Activated CD4-positive, alpha-beta T cell treated with anti-CD3 and anti-CD28 coated beads for 36 hours (primary cell): ENCODE measurements around the gene PTGER3. TPM values are rescaled to one million over a fixed set of nuclear protein-coding genes. Genes with fewer than 3 reads are reported as not detected.

ENCODE experiments used
- ATAC-seq: fragments of 200-7000 bp; cut with Tn5 transposase; one replicate; pipeline ENCODE4 v1.10.0; 2021; ENCODE audit warnings: mild to moderate bottlenecking, moderate library complexity
- CTCF ChIA-PET: fragments of 350-600 bp; sonication (Branson Sonifier 250); formaldehyde crosslinking; loops from one replicate; lab custom pipeline; 2021; ENCODE audit warnings: antibody characterized with exemption; lab: Charles Lee
- POLR2A ChIA-PET: fragments of 350-600 bp; sonication (Branson Sonifier 250); formaldehyde crosslinking; loops from one replicate; lab custom pipeline; 2021; ENCODE audit warnings: antibody characterized with exemption, inconsistent platforms; lab: Charles Lee
- DNase-seq: peaks from one replicate; pipeline ENCODE4 v3.0.0-alpha.2; 2020
- H3K27ac Mint-ChIP-seq: one replicate; pipeline ENCODE4 v1.8.0; 2021; ENCODE audit warnings: mixed read lengths
- H3K27me3 Mint-ChIP-seq: one replicate; pipeline ENCODE4 v1.8.0; 2021; ENCODE audit warnings: mixed read lengths
- H3K36me3 Mint-ChIP-seq: one replicate; pipeline ENCODE4 v1.8.0; 2021; ENCODE audit warnings: low read depth, mixed read lengths
- H3K4me1 Mint-ChIP-seq: one replicate; pipeline ENCODE4 v1.8.0; 2021; ENCODE audit warnings: mixed read lengths
- H3K4me3 Mint-ChIP-seq: one replicate; pipeline ENCODE4 v1.8.0; 2021; ENCODE audit warnings: mild to moderate bottlenecking, moderate library complexity, mixed read lengths
- H3K9me3 Mint-ChIP-seq: one replicate; pipeline ENCODE4 v1.8.0; 2021; ENCODE audit warnings: low read depth, mixed read lengths
- intact Hi-C, 2 experiments: fragments of 100-400 bp; cut with DNase I in 1 of 2; cut with micrococcal nuclease in 1 of 2; formaldehyde crosslinking; loops; one replicate each; pipeline versions ENCODE4 v1.14.2 to v1.15.1; 2022 to 2024; cut with DNase I, micrococcal nuclease
- total RNA-seq, 2 experiments: library from RNA; stranded (reverse); gene quantifications; one replicate each; pipeline ENCODE4 v1.2.3, GENCODE V29; 2021

The PTGER3 gene
- total RNA-seq, 2 experiments from 2014 or later, result not detected

- no peak overlapping the region for H3K4me3 Mint-ChIP-seq
- ATAC-seq, result no peak
- DNase-seq, result no peak
- no peaks in the 10 kb centered on the region for H3K4me1 Mint-ChIP-seq
- ChIA-PET CTCF (no interaction called here), POLR2A (no interaction called here)
- H3K9me3 Mint-ChIP-seq, result no peaks in the 10 kb centered on the region
- H3K27me3 Mint-ChIP-seq, result peaks cover 20% of the 10 kb centered on the region
- no peak overlapping the region for H3K27ac Mint-ChIP-seq
- no peaks in the 10 kb centered on the region for H3K36me3 Mint-ChIP-seq
- intact Hi-C loops, result no loop called here
Observed at GRCh38 chr1:71033136-71033535, 14.5 kb downstream of the PTGER3 start.

- Mint-ChIP-seq H3K27ac (no peak overlapping the region), H3K4me3 (no peak overlapping the region), H3K9me3 (no peaks in the 10 kb centered on the region), H3K4me1 (no peaks in the 10 kb centered on the region), H3K36me3 (no peaks in the 10 kb centered on the region), H3K27me3 (peaks cover 17% of the 10 kb centered on the region)
- CTCF ChIA-PET, result interaction anchor here (1.1 kb wide), 1 partner anchor 351 kb away, joined by 3 read pairs; no protein-coding TSS in a partner anchor
- no peak for DNase-seq
- intact Hi-C loops, result no loop called here
- no peak for ATAC-seq
- POLR2A ChIA-PET, result no interaction called here
Observed at GRCh38 chr1:71031426-71031825, 16.2 kb downstream of the PTGER3 start.

- Mint-ChIP-seq H3K27me3 (peaks cover 8% of the 10 kb centered on the region), H3K4me3 (no peak overlapping the region), H3K4me1 (no peaks in the 10 kb centered on the region), H3K9me3 (no peaks in the 10 kb centered on the region), H3K36me3 (no peaks in the 10 kb centered on the region), H3K27ac (no peak overlapping the region)
- intact Hi-C loops, result no loop called here
- ATAC-seq (no peak), DNase-seq (no peak)
- ChIA-PET CTCF (no interaction called here), POLR2A (no interaction called here)
Observed at GRCh38 chr1:71030026-71030425, 17.6 kb downstream of the PTGER3 start.

GRCh38 chr1:71028981-71029380, 18.6 kb downstream of the PTGER3 start:
- no peak for DNase-seq
- Mint-ChIP-seq H3K4me3 (no peak overlapping the region), H3K36me3 (no peaks in the 10 kb centered on the region), H3K9me3 (no peaks in the 10 kb centered on the region), H3K27me3 (peaks cover 8% of the 10 kb centered on the region), H3K4me1 (no peaks in the 10 kb centered on the region), H3K27ac (no peak overlapping the region)
- ChIA-PET POLR2A (no interaction called here), CTCF (no interaction called here)
- intact Hi-C loops, result no loop called here
- no peak for ATAC-seq

GRCh38 chr1:71027991-71028390, 19.6 kb downstream of the PTGER3 start:
- peaks cover 8% of the 10 kb centered on the region for H3K27me3 Mint-ChIP-seq
- H3K36me3 Mint-ChIP-seq, result no peaks in the 10 kb centered on the region
- H3K4me1 Mint-ChIP-seq, result no peaks in the 10 kb centered on the region
- ATAC-seq (no peak), DNase-seq (no peak)
- ChIA-PET CTCF (no interaction called here), POLR2A (no interaction called here)
- intact Hi-C loops, result no loop called here
- H3K4me3 Mint-ChIP-seq, result no peak overlapping the region
- H3K9me3 Mint-ChIP-seq, result no peaks in the 10 kb centered on the region
- no peak overlapping the region for H3K27ac Mint-ChIP-seq

GRCh38 chr1:71026093-71026492, 21.5 kb downstream of the PTGER3 start:
- POLR2A ChIA-PET, result interaction anchor here (0.6 kb wide), 1 partner anchor 538 kb away, joined by 8 read pairs; no protein-coding TSS in a partner anchor
- Mint-ChIP-seq H3K4me1 (no peaks in the 10 kb centered on the region), H3K4me3 (no peak overlapping the region), H3K27me3 (peaks cover 8% of the 10 kb centered on the region), H3K36me3 (no peaks in the 10 kb centered on the region), H3K27ac (no peak overlapping the region), H3K9me3 (no peaks in the 10 kb centered on the region)
- DNase-seq (no peak), ATAC-seq (no peak)
- CTCF ChIA-PET, result no interaction called here
- intact Hi-C loops, result no loop called here

- intact Hi-C loops, result no loop called here
Observed at GRCh38 chr1:71023515-71023914, 24.1 kb downstream of the PTGER3 start.

GRCh38 chr1:71019233-71019969, 28.2 kb downstream of the PTGER3 start:
- Mint-ChIP-seq H3K9me3 (no peaks in the 10 kb centered on the region), H3K4me1 (no peaks in the 10 kb centered on the region), H3K36me3 (no peaks in the 10 kb centered on the region), H3K27ac (no peak overlapping the region), H3K4me3 (no peak overlapping the region), H3K27me3 (peaks cover 5% of the 10 kb centered on the region)
- ChIA-PET POLR2A (no interaction called here), CTCF (no interaction called here)
- DNase-seq (no peak), ATAC-seq (no peak)
- intact Hi-C loops, result no loop called here

More at GRCh38 chr1:71023515-71023914, 24.1 kb downstream of the PTGER3 start:
- Mint-ChIP-seq H3K27ac (no peak overlapping the region), H3K36me3 (no peaks in the 10 kb centered on the region), H3K9me3 (no peaks in the 10 kb centered on the region), H3K4me3 (no peak overlapping the region), H3K27me3 (peaks cover 1% of the 10 kb centered on the region), H3K4me1 (no peaks in the 10 kb centered on the region)
- DNase-seq (no peak), ATAC-seq (no peak)
- CTCF ChIA-PET, result no interaction called here
- POLR2A ChIA-PET, result no interaction called here

GRCh38 chr1:71018791-71019190, 28.8 kb downstream of the PTGER3 start:
- ChIA-PET POLR2A (no interaction called here), CTCF (no interaction called here)
- H3K27me3 Mint-ChIP-seq, result peaks cover 5% of the 10 kb centered on the region
- no peak overlapping the region for H3K4me3 Mint-ChIP-seq
- intact Hi-C loops, result no loop called here
- no peaks in the 10 kb centered on the region for H3K36me3 Mint-ChIP-seq
- no peaks in the 10 kb centered on the region for H3K4me1 Mint-ChIP-seq
- ATAC-seq (no peak), DNase-seq (no peak)
- no peaks in the 10 kb centered on the region for H3K9me3 Mint-ChIP-seq
- H3K27ac Mint-ChIP-seq, result no peak overlapping the region

GRCh38 chr1:71015745-71016144, 31.9 kb downstream of the PTGER3 start:
- Mint-ChIP-seq H3K27me3 (peaks cover 5% of the 10 kb centered on the region), H3K4me3 (no peak overlapping the region), H3K27ac (no peak overlapping the region), H3K4me1 (no peaks in the 10 kb centered on the region), H3K36me3 (no peaks in the 10 kb centered on the region), H3K9me3 (no peaks in the 10 kb centered on the region)
- ATAC-seq, result no peak
- intact Hi-C loops, result no loop called here
- ChIA-PET POLR2A (no interaction called here), CTCF (no interaction called here)
- no peak for DNase-seq

GRCh38 chr1:71014178-71014579, 33.4 kb downstream of the PTGER3 start:
- Mint-ChIP-seq H3K4me1 (no peaks in the 10 kb centered on the region), H3K36me3 (no peaks in the 10 kb centered on the region), H3K27me3 (peaks cover 5% of the 10 kb centered on the region), H3K4me3 (no peak overlapping the region), H3K27ac (no peak overlapping the region), H3K9me3 (no peaks in the 10 kb centered on the region)
- ChIA-PET POLR2A (no interaction called here), CTCF (no interaction called here)
- DNase-seq (no peak), ATAC-seq (no peak)
- intact Hi-C loops, result no loop called here

- Mint-ChIP-seq H3K27ac (no peak overlapping the region), H3K27me3 (no peaks in the 10 kb centered on the region), H3K4me3 (no peak overlapping the region), H3K9me3 (no peaks in the 10 kb centered on the region), H3K4me1 (no peaks in the 10 kb centered on the region), H3K36me3 (no peaks in the 10 kb centered on the region)
- DNase-seq, result no peak
- intact Hi-C loops, result no loop called here
- ChIA-PET POLR2A (no interaction called here), CTCF (interaction anchor here (0.6 to 0.7 kb wide), 2 partner anchors 9 to 823 kb away, joined by 3 read pairs; no protein-coding TSS in a partner anchor)
- no peak for ATAC-seq
Observed at GRCh38 chr1:71002709-71003475, 44.7 kb downstream of the PTGER3 start.
